GM19193 (cell line): ENCODE data around the gene TSC22D3.

Source experiments
- POLR2A ChIP-seq: IDR thresholded peaks from 4 replicates; pipeline ENCODE4 v1.6.1; 2011; ENCODE audit not compliant: insufficient read depth, insufficient read length; ENCODE audit errors: extremely low read depth

TSC22D3 gene

DNA sequence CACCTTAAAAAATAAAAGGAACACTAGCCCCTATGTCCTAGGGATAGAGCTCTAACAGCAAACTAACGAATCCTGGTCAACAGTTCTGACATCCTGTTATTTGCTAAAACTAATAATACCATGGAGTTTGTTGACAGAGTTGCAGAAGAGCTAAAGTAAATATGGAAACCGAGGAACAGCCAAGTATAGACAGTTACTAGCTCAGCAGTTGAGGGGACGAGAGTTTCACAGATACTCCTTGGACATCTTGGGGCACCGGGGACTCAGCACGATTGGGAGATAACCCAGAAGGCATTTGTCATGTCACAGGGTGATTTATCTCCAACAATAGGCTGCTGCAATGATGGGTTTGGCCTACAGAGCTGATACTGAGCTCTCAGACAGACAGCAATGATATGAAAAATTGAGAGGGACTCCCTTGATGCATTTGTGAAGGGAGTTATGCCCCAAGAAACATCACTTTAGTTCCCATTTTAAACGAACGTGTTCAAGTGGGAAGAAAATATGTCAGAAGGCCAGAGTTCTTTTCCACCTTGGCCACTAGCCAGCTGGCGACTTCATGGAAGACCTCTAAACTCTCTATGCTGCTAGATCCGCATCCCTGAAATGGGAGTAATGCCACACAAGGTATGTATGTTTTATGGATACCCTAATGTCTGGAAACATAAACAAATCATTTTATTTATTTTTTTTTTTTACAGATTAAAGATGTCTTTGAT is 48.6 kb downstream of the TSC22D3 start:
- TF ChIP-seq POLR2A: no peak

DNA sequence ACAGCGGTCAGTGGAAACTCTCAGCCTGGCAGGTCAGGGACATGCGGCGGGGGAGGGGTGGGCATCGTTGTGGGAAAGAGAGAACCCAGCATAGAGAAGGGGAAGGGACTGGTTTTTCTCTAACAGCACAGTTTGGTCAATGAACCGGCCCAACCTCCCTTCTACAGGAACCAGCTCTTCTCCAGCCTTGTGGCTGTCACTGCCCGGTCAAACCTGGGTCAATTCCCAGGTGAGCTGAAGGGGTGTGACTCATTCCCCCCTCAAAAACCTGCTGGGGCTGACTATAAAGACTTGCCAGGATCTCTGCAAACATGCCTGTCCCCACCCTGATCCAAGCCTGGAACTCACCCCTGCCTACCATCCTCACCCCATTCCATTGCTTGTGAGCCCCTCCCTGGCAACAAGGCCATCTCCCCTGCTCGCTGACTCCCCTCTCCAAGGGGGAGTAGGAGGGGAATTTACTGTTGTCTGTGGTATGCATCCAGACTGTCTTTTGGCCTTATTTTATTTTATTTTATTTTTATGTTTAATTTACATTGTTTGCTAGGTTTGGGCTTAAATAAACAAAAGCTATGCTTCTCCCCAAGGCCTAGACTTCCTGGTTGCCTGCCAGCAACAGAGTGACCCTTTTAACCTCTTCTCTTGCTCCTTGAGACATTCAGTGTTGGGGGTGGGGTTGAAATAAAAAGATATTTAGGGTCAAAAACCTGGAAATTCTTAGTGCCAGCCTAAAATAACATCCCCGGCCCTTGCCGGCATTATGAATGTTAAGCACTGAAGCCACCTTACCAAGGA is 49.6 kb downstream of the TSC22D3 start:
- TF ChIP-seq POLR2A: no peak

DNA sequence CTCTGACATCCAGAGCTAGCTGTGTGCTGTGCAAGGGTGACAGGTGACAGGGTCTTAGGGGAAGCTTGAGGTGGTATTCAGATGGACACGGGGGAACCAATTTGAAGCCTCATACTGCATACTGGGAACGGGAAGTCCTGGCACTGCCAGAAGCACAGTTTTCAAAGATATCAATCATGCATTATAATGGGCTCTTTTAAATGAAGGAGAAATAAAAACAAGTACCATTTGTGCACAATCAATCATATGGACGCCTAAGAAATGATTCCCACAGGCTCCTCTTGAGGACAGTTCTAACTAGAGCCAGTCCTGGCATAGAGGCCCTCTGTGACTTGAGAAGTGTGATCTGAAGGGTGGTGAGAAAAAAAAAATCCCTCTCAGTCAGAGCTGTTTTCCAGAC is 50.9 kb downstream of the TSC22D3 start:
- TF ChIP-seq POLR2A: no peak

DNA sequence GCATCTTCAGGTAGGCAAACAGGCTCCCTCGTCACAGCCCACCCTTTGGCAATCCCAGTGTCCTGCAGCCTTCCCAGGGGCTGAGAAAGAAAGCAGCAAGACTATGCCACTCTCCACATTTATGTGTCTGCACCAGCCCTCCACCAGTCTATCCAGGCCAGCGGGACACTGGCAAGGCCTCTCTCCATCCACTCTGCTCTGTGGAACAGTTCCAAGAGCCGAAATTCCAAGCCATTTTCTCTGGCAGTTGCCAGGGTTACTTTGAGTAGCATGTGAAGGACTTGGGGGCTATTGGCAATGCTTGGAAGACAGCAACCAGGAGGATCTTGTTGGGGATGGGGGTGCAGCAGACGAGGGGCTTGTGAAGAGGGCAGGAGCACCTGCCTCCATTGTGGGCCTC is 52.1 kb downstream of the TSC22D3 start:
- no peak for TF ChIP-seq POLR2A

DNA sequence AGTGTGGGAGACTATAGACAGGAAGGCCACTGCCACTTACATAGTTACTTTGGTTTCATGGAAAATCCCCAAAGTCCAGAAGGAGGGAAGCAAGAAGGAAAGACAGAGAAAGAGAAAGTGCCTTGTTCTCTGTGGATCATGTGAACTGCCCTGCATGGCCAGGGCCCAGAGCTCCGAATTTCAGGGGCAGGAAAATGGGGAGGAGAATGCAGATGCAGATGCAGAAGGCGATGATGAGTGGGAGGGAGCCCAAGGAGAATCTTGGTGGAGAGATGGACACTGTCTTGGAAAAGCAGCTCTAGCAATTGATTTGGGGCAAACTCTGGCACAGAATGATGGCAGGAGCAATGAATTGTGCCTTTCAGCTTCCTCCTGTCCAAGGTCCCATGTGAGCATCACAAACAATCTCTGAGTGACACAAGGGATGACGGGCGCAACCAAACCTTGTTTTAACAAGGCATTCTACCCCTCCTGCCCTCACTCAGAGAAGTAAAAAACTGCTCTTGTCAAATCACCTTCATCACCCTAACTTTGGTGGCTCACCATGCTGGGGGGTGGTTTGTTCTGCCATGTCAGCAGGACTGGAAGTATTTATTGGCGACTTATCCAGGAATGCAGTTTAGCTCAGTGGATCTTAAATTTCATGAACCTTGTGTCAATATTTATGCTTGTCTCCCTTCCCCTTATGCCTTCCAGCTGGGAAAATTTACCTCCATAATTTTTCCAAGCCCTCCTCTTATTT is 53.5 kb downstream of the TSC22D3 start:
- no peak for TF ChIP-seq POLR2A

DNA sequence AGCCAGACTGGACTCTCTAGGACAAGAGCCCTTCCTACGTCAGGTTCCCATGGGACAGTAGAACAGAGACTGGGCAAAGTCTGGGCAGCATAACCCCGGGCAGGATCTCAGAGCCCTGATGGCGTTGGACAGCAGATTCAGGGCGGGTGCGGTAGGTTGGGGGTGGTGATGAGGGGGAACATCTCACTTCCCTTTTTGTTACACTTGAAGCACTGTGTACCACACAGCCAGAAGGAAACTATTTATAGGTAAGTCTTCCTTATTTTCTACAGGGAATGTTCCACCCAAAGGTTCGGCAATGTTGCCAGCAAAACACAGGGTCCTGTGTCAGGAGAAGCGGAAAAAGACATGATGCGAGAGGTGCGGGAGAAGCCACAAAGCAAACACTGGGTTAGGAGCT is 54.3 kb downstream of the TSC22D3 start:
- no peak for TF ChIP-seq POLR2A

DNA sequence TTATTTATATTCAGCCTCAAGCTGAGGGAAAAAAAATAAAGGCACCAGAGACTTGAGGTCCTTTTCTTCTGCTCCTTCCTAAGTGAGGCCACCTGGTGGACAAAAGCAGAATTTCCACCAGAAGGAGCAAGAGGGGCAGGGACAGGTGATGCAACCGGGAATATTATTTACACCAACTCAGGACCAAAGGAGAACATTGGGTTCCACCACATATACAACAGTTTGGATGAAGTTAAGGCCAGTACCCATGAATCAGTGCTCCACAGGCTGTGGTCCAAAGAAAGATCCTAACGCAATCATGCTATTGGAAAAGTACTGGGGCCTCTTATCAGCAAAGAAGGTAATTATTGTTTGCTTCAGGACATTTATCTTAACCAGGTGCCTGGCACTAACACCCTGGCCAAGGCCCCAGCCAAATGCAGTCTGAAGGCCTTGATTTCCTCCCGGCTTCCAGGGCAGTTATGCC is 57.4 kb downstream of the TSC22D3 start:
- no peak for TF ChIP-seq POLR2A

DNA sequence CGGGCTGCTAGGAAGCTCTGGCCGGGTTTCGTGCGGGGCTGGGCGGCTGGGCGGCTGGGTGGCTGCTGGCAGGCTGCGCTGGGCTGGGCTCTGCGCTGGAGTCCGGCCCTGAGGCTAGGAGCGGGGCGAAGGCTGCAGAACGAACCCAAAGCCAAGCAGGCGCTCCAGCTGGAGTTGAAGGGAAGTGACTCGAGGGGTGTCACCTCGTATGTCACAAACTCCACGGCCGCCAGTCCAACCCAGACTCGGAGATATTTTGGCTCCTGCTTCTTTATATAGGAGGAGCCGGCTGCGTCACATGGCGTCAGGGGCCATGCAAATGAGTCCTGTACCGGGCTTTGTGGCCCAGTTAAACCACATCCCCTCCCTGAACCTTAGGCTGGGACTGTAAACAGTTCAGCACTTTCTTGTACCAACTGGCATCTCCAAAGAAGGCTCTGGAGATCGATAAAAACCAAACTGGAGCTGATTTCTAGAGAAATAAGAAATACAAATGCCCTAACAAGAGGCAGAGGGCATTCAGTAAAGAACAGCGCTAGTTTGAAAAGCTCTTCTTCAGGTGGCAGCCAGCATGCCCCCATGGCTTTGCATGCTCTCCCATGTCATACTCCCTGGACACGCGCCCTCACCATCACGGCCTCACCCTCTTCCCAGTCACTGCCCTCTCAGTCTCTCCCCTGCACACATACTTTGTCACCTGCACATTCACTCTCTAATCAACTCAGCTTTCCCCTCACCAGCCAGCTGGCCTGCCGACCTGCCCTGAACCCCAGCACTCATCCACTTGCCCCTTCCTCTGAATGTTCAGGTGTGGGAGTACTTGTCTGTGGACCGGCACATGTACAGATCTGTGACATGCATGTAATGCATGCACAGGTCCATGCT is 58.5 kb downstream of the TSC22D3 start:
- TF ChIP-seq POLR2A: peak; percentile 99

DNA sequence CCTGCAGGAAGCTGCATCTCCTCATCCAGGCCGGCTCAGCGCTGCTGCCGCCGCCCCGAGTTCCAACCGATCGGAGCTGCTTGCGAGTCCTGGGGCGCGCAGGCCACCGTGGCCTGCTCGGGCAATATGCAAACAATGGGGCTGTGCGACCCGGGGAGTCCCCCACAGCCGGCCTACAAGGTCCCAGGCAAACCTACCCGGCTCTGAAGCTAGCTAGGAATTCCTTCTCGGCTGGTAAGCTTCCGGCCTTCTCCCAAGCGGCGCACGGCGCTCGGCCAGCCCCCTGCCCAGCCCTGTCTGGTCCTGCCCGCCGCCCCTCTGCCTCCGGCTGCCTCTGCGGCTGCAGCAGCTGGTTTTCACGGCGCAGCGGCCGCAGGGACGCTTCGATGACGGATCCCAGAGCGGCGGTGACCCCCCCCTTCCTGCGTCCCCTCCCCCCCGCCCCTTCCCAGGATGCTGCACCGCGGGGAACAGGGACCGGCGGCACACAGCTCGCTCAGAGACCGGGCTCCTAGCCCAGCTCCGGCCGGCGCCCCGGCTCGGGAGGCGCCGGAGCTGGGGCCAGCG is 59.4 kb downstream of the TSC22D3 start:
- peak; percentile 34 for TF ChIP-seq POLR2A

DNA sequence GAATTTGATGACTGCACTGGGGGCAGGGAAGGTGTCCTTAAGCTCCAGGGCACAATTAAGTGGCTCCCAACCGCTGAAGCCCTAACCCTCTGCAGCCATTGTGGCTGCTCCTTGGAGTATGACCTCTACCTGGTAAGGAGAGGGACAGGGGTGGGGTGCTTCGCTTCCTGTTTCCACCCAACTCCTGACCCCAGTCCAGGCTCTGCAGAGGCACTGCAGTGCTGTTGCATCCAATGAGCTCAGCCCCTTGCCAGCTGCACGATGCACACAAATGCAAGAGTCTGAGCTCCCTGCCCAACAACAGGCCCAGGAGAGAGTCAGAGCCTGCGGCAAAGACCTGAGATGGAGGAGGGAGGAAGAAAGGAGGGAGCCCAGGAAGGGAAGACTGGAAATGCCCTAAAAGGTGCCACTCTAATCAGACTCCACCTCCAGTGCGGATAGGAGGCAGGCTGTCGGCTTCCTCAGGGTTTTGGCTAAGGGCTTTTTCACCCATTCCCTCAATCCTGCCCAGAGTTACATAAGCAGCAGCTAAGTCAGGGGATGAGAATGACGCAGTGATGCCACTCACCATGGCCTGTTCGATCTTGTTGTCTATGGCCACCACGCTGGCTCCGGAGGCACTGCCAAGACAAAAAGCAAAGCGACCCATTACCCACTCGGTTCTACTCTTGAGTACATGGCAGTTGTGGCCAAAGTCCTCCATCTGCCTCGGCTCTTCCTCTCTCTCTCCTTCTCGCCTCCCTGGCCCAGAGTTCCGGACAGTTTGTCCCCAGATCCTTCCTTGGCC is 60.1 kb downstream of the TSC22D3 start:
- no peak for TF ChIP-seq POLR2A

DNA sequence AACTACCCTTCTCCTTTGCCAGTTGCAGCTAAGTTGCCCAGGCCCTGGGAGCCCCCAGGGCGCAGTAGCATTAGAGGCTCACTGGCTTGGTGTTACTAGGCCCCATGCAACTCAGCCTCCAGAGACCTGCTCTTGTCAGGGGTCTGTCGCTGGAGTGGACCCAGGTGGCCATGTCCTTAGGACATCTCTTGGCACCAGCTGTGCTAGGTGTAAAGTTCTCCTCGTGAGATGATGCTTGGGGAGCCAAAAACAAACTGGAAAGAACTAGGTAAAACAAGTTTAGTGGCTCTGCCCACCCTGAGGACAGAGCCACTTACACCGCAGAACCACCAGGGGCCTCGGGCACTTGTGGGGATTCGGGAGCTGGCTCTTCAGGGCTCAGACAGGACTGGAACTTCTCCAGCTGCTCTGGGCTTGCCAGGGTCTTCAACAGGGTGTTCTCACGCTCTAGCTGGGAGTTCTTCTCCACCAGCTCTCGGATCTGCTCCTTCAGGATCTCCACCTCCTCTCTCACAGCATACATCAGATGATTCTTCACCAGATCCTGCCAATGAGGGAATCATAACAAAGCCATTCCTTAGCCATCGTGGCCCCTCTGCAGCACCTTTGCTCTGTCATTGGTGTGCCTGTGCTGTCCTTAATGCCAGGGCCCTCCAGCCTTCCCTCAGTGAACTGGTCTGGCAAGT is 61.2 kb downstream of the TSC22D3 start:
- TF ChIP-seq POLR2A: no peak

DNA sequence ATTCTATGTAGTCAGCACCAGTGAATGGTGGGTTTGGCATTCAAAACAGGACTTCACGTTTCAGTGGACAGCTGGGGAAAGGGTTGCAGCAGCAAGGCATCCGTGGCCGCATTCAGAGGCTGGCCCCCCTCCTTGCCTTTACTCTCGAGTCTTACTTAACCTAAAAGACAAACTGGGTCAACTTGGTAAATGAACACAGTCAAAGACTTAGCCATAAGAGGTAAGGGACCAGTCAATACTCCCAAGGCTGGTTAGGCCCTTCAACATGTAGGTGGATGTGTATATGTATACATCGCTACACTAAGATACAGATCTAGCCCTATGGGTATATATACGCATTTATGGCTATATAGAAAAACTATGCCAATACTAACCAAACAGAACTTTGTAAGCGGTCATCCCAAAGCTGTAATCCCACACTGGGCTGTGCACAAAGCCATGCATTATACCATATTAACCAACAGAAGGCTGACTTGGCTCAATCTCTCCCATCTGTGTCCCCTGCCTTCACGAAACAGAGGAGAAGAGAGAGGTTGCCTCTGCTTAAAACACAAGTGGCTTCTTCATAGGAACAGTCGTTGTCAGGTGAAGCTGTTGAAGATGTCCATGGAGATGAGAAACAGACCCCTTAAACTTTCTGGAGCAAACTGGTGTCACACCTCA is 61.9 kb downstream of the TSC22D3 start:
- TF ChIP-seq POLR2A: no peak

DNA sequence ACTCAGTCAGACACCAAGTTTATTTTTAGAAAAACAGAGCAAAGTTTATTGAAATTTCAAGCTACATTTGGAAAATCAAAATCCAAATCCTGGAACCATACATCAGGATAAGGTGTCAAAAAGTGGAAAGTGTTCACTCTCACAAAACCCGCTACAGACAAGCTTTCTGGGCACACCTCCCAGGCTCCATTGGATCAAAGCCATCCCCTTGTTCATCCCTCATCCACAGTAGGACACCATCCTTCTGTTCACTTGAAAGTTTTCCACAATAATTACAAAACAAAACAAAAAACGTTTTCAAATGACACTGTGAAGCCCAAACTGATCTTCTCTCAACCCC is 62.4 kb downstream of the TSC22D3 start:
- TF ChIP-seq POLR2A: no peak
